ENCODE measurements around the gene RBFA.

- TF ChIP-seq TCF12 (IDR thresholded peaks at IDR 0.05) (no peak), EP300 (IDR thresholded peaks at IDR 0.05; ENCODE audit: borderline replicate concordance in 1 of 2, low read depth in 1 of 2, low read length in 1 of 2) (no peak)
- TF ChIP-seq, protein P1, sequence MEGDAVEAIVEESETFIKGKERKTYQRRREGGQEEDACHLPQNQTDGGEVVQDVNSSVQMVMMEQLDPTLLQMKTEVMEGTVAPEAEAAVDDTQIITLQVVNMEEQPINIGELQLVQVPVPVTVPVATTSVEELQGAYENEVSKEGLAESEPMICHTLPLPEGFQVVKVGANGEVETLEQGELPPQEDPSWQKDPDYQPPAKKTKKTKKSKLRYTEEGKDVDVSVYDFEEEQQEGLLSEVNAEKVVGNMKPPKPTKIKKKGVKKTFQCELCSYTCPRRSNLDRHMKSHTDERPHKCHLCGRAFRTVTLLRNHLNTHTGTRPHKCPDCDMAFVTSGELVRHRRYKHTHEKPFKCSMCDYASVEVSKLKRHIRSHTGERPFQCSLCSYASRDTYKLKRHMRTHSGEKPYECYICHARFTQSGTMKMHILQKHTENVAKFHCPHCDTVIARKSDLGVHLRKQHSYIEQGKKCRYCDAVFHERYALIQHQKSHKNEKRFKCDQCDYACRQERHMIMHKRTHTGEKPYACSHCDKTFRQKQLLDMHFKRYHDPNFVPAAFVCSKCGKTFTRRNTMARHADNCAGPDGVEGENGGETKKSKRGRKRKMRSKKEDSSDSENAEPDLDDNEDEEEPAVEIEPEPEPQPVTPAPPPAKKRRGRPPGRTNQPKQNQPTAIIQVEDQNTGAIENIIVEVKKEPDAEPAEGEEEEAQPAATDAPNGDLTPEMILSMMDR (IDR thresholded peaks at IDR 0.05): no peak
Measured at GRCh38 chr18:80077873-80078272, 43.6 kb downstream of the RBFA start.
